ENCODE measurements around the gene ELMOD1. TPM values are rescaled to one million over a fixed set of nuclear protein-coding genes. Genes with fewer than 3 reads are reported as not detected.

ELMOD1 gene
- total and polyA plus RNA-seq, 2 donors from 2014 or later = 0.47 to 2.6 TPM

- H3K4me3 ChIP-seq (ENCODE audit: low read length in 3 of 3) = no peak overlapping the region
- no peaks in the 10 kb centered on the region for H3K27me3 ChIP-seq (ENCODE audit: control insufficient read depth, insufficient read depth, low read length)
- H3K9me3 ChIP-seq (ENCODE audit: control insufficient read depth in 2 of 3, insufficient read depth in 1 of 3, low read length in 3 of 3) = no peaks in the 10 kb centered on the region
- no peaks in the 10 kb centered on the region for H3K4me1 ChIP-seq (ENCODE audit: control insufficient read depth in 2 of 3, insufficient read depth in 2 of 3, low read depth in 1 of 3, low read length in 3 of 3)
- intact Hi-C loops (cut with DNase I) = no loop called here
- no peaks in the 10 kb centered on the region for H3K36me3 ChIP-seq (ENCODE audit: control insufficient read depth in 2 of 3, insufficient read depth in 3 of 3, low read length in 3 of 3)
- no peak for FAIRE-seq
- DNase-seq = no peak
- TF ChIP-seq CTCF (IDR thresholded peaks at IDR 0.05; ENCODE audit: borderline replicate concordance, extremely low read depth, insufficient read depth) = no peak
- H3K9ac ChIP-seq (ENCODE audit: low read length in 3 of 3) = no peak overlapping the region
- H3K27ac ChIP-seq (ENCODE audit: low read depth in 2 of 2, low read length in 2 of 2) = no peak overlapping the region
Observed at GRCh38 chr11:107625685-107625989, 34.7 kb downstream of the ELMOD1 start.

DNA sequence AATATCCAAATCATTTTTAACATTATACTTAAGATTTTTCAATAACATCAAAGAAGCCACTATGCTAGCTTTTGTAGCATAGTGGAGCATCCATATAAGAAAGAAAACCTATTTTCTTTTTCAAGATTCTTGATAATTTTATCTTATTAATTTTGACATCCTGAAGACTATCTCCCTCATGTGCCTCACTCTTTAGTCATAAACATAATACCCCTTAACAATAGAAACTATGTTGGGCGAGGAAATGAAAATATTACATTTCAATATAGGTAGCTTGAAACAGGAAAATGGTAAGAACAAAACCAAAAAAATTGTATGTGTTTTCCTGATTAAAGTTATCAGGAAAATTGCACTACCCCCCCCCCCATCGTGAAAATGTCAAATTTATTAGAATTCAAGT is 40.1 kb downstream of the ELMOD1 start:
- no peak for TF ChIP-seq CTCF (IDR thresholded peaks at IDR 0.05; ENCODE audit: borderline replicate concordance, extremely low read depth, insufficient read depth)
- intact Hi-C loops (cut with DNase I) = no loop called here
- Histone ChIP-seq H3K4me3 (ENCODE audit: low read length in 3 of 3) (no peak overlapping the region), H3K27me3 (ENCODE audit: control insufficient read depth, insufficient read depth, low read length) (no peaks in the 10 kb centered on the region), H3K27ac (ENCODE audit: low read depth in 2 of 2, low read length in 2 of 2) (no peak overlapping the region), H3K9me3 (ENCODE audit: control insufficient read depth in 2 of 3, insufficient read depth in 1 of 3, low read length in 3 of 3) (no peaks in the 10 kb centered on the region), H3K4me1 (ENCODE audit: control insufficient read depth in 2 of 3, insufficient read depth in 2 of 3, low read depth in 1 of 3, low read length in 3 of 3) (no peaks in the 10 kb centered on the region), H3K9ac (ENCODE audit: low read length in 3 of 3) (no peak overlapping the region), H3K36me3 (ENCODE audit: control insufficient read depth in 2 of 3, insufficient read depth in 3 of 3, low read length in 3 of 3) (no peaks in the 10 kb centered on the region)
- no peak for DNase-seq
- FAIRE-seq = no peak

DNA sequence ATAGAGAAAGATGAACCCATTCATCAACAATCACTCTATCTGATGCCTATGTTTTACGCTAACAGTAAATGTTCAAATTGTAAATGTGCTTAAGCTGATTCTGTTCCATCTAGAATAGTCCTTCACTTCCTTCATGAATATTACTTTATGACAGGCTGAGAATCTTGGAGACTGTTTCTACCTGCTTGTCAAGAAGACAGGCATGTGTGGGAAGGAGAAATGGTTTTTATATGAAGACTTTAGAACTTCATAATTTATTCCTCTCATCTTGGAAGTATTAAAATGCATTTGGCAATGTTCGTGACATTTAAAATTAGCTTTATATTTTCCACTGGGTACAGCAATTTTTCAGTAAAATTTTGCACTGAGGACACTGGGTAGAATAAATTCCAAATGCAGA is 41.0 kb downstream of the ELMOD1 start:
- H3K9ac ChIP-seq (ENCODE audit: low read length in 3 of 3) = no peak overlapping the region
- H3K4me1 ChIP-seq (ENCODE audit: control insufficient read depth in 2 of 3, insufficient read depth in 2 of 3, low read depth in 1 of 3, low read length in 3 of 3) = no peaks in the 10 kb centered on the region
- H3K27ac ChIP-seq (ENCODE audit: low read depth in 2 of 2, low read length in 2 of 2) = no peak overlapping the region
- H3K4me3 ChIP-seq (ENCODE audit: low read length in 3 of 3) = no peak overlapping the region
- no peaks in the 10 kb centered on the region for H3K27me3 ChIP-seq (ENCODE audit: control insufficient read depth, insufficient read depth, low read length)
- intact Hi-C loops (cut with DNase I) = no loop called here
- TF ChIP-seq CTCF (IDR thresholded peaks at IDR 0.05; ENCODE audit: borderline replicate concordance, extremely low read depth, insufficient read depth) = no peak
- H3K36me3 ChIP-seq (ENCODE audit: control insufficient read depth in 2 of 3, insufficient read depth in 3 of 3, low read length in 3 of 3) = no peaks in the 10 kb centered on the region
- no peaks in the 10 kb centered on the region for H3K9me3 ChIP-seq (ENCODE audit: control insufficient read depth in 2 of 3, insufficient read depth in 1 of 3, low read length in 3 of 3)
- DNase-seq = no peak
- FAIRE-seq = no peak

DNA sequence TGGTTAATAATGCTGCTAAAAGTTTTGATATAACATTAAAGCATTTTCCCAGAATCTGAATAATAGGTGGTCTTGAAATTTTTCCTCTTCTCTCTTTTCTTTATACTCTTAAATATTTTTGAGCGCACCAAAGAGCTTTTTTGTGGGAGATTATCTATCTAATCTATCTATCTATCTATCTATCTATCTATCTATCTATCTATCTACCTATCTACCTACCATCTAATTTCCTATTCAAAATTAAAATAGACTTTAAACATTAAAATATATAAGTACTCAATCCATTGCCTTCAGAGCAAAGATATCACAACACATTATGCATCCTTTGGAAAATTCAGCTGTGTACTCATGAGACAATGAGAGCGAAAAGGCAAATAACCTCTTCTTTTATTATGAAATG is 55.8 kb downstream of the ELMOD1 start:
- no peaks in the 10 kb centered on the region for H3K36me3 ChIP-seq (ENCODE audit: control insufficient read depth in 2 of 3, insufficient read depth in 3 of 3, low read length in 3 of 3)
- TF ChIP-seq CTCF (IDR thresholded peaks at IDR 0.05; ENCODE audit: borderline replicate concordance, extremely low read depth, insufficient read depth) = no peak
- H3K4me3 ChIP-seq (ENCODE audit: low read length in 3 of 3) = no peak overlapping the region
- DNase-seq (no peak), FAIRE-seq (no peak)
- H3K27ac ChIP-seq (ENCODE audit: low read depth in 2 of 2, low read length in 2 of 2) = no peak overlapping the region
- H3K9me3 ChIP-seq (ENCODE audit: control insufficient read depth in 2 of 3, insufficient read depth in 1 of 3, low read length in 3 of 3) = no peaks in the 10 kb centered on the region
- H3K4me1 ChIP-seq (ENCODE audit: control insufficient read depth in 2 of 3, insufficient read depth in 2 of 3, low read depth in 1 of 3, low read length in 3 of 3) = no peaks in the 10 kb centered on the region
- intact Hi-C loops (cut with DNase I) = no loop called here
- no peaks in the 10 kb centered on the region for H3K27me3 ChIP-seq (ENCODE audit: control insufficient read depth, insufficient read depth, low read length)
- H3K9ac ChIP-seq (ENCODE audit: low read length in 3 of 3) = no peak overlapping the region

Data from kidney (tissue), 14 donors.